ENCODE measurements around the gene FAM81B. TPM values are rescaled to one million over a fixed set of nuclear protein-coding genes. Genes with fewer than 3 reads are reported as not detected.

The FAM81B gene
- total RNA-seq, 1 donor from 2014 or later: not detected

DNA sequence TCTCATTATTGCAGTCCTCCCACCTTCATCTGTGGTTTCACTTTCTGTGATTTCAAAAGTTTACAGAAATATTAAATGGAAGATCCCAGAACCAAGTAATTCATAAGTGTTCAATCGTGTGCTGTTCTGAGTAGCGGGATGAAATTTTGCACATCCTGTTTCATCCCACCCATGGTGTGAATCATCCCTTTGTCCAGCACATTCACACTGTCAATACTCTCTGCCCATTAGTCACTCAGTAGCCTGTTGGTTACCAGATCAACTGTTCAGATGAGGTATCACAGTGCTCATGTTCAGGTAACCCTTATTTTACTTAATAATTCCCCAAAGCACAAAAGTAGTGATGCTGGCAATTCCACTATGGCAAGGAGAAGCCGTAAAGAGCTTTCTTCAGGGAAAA is 26.8 kb downstream of the FAM81B start:
- POLR2A ChIA-PET: no interaction called here
- CTCF ChIA-PET: no interaction called here
- no peak for ATAC-seq (ENCODE audit: low read depth)
- H3K27me3 Mint-ChIP-seq: no peaks in the 10 kb centered on the region
- TF ChIP-seq, protein P1, sequence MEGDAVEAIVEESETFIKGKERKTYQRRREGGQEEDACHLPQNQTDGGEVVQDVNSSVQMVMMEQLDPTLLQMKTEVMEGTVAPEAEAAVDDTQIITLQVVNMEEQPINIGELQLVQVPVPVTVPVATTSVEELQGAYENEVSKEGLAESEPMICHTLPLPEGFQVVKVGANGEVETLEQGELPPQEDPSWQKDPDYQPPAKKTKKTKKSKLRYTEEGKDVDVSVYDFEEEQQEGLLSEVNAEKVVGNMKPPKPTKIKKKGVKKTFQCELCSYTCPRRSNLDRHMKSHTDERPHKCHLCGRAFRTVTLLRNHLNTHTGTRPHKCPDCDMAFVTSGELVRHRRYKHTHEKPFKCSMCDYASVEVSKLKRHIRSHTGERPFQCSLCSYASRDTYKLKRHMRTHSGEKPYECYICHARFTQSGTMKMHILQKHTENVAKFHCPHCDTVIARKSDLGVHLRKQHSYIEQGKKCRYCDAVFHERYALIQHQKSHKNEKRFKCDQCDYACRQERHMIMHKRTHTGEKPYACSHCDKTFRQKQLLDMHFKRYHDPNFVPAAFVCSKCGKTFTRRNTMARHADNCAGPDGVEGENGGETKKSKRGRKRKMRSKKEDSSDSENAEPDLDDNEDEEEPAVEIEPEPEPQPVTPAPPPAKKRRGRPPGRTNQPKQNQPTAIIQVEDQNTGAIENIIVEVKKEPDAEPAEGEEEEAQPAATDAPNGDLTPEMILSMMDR (IDR thresholded peaks at IDR 0.05): no peak
- intact Hi-C loops (cut with micrococcal nuclease): no loop called here
- H3K4me3 Mint-ChIP-seq: no peak overlapping the region
- no peak overlapping the region for H3K27ac Mint-ChIP-seq
- H3K4me1 Mint-ChIP-seq: no peaks in the 10 kb centered on the region
- H3K9me3 Mint-ChIP-seq: no peaks in the 10 kb centered on the region
- no peak for DNase-seq
- no peaks in the 10 kb centered on the region for H3K36me3 Mint-ChIP-seq (ENCODE audit: low read depth)

DNA sequence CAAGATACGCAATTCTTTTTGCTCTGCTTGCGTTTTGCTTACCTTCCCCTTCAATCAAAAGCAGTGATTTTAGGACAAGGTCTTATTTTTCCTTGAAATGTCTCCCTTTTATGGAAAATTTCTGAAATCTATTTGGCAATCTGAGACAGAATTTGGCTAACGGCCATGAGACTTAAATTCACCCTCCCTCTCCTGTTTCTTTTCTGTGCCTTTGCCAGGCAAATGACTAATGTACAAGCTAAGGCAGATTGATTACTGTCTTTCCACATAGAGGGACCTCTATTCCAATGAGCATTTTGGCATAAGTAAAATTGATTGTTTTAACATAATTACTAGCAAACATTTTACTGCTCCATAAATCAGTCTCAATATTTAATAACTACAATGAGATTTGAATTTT is 31.7 kb downstream of the FAM81B start:
- TF ChIP-seq, protein P1 (IDR thresholded peaks at IDR 0.05): no peak
- ChIA-PET CTCF (no interaction called here), POLR2A (no interaction called here)
- no peak for ATAC-seq (ENCODE audit: low read depth)
- DNase-seq: no peak
- H3K27me3 Mint-ChIP-seq: no peaks in the 10 kb centered on the region
- no peaks in the 10 kb centered on the region for H3K9me3 Mint-ChIP-seq
- no peak overlapping the region for H3K4me3 Mint-ChIP-seq
- H3K27ac Mint-ChIP-seq: no peak overlapping the region
- no peaks in the 10 kb centered on the region for H3K4me1 Mint-ChIP-seq
- H3K36me3 Mint-ChIP-seq (ENCODE audit: low read depth): no peaks in the 10 kb centered on the region
- intact Hi-C loops (cut with micrococcal nuclease): no loop called here

DNA sequence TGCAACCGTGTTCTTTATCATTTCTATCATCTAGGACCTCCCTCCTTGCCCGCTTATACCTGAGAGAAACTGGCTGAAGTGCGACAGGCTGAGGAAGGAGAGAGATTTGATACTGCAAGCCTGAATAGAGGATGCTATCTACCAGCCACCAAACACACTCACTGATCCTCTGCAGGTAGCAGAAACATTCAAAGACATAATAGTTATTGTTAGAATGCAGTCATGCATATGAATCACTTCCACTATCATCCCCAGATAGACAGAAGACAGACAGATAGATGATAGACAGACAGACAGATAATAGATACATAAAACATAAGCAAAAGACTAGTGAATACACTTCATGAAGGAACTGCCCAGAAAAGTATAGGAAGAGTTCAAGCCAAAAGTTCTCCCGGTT is 32.9 kb downstream of the FAM81B start:
- no peak for DNase-seq
- ATAC-seq (ENCODE audit: low read depth): no peak
- Mint-ChIP-seq H3K9me3 (no peaks in the 10 kb centered on the region), H3K36me3 (ENCODE audit: low read depth) (no peaks in the 10 kb centered on the region), H3K27me3 (no peaks in the 10 kb centered on the region), H3K27ac (no peak overlapping the region), H3K4me1 (no peaks in the 10 kb centered on the region), H3K4me3 (no peak overlapping the region)
- ChIA-PET POLR2A (interaction anchor here (0.8 kb wide), 1 partner anchor 66 kb away, joined by 7 read pairs; no protein-coding TSS in a partner anchor), CTCF (no interaction called here)
- intact Hi-C loops (cut with micrococcal nuclease): no loop called here
- TF ChIP-seq, protein P1 (IDR thresholded peaks at IDR 0.05): no peak

DNA sequence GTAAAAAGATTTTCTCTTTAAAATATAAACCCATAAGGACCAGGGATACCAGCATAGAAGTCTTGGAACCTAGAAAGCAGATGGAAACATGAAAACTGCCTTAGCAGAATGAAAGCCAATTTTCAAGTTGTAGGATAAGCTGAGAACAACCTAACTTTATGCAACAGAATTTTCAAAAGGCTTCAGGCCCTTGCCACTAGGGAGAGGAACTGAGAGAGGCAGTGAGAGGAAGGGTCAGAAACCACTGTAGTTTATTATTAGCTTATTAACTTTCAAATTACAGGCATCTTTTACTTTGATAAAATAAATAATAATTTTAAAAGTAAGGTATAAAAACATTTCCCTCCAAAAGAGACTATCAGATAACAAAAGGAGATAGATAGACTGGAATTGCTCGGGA is 33.4 kb downstream of the FAM81B start:
- ChIA-PET CTCF (no interaction called here), POLR2A (interaction anchor here (0.8 kb wide), 1 partner anchor 67 kb away, joined by 7 read pairs; no protein-coding TSS in a partner anchor)
- Mint-ChIP-seq H3K4me3 (no peak overlapping the region), H3K36me3 (ENCODE audit: low read depth) (no peaks in the 10 kb centered on the region), H3K27me3 (no peaks in the 10 kb centered on the region), H3K4me1 (no peaks in the 10 kb centered on the region), H3K27ac (no peak overlapping the region), H3K9me3 (no peaks in the 10 kb centered on the region)
- DNase-seq: no peak
- TF ChIP-seq, protein P1 (IDR thresholded peaks at IDR 0.05): no peak
- no peak for ATAC-seq (ENCODE audit: low read depth)
- intact Hi-C loops (cut with micrococcal nuclease): no loop called here

DNA sequence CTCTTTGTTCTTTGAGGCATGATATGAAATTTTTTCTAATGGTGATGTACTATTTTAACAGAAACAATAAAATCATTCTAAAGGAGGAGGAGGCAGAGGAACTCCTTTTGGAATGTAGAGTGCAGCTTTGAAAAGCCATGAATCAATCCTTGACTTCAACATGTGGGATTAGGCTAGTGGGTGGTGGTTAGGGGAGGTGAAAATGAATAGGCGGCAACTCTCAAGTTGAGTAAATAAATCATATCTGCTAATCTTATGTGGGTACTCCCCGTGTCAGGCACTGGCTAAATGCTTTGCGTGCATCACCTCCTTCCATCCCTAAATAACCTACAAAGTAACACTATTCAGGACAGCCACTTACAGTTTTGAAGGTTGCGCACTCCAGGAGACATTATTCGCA is 35.1 kb downstream of the FAM81B start:
- POLR2A ChIA-PET: no interaction called here

More for the DNA sequence above, 35.1 kb downstream of the FAM81B start:
- no peaks in the 10 kb centered on the region for H3K4me1 Mint-ChIP-seq
- CTCF ChIA-PET: no interaction called here
- H3K27ac Mint-ChIP-seq: no peak overlapping the region
- no peaks in the 10 kb centered on the region for H3K27me3 Mint-ChIP-seq
- no peaks in the 10 kb centered on the region for H3K36me3 Mint-ChIP-seq (ENCODE audit: low read depth)
- TF ChIP-seq, protein P1 (IDR thresholded peaks at IDR 0.05): no peak
- H3K9me3 Mint-ChIP-seq: no peaks in the 10 kb centered on the region
- DNase-seq: no peak
- intact Hi-C loops (cut with micrococcal nuclease): no loop called here
- ATAC-seq (ENCODE audit: low read depth): no peak
- H3K4me3 Mint-ChIP-seq: no peak overlapping the region
